Caco-2 (cell line): ENCODE results near the gene PPP1R13B. TPM values are rescaled to one million over a fixed set of nuclear protein-coding genes. Genes with fewer than 3 reads are reported as not detected.

Experiments used
- BruUV-seq: library from RNA; stranded (reverse); fragments of 400-500 nt; replicated peaks from 2 replicates; lab custom pipeline; 2021; lab: Mats Ljungman, UMichigan
- CTCF ChIA-PET: fragments of 300-600 bp; sonication (Branson Sonifier 250); formaldehyde crosslinking; loops from one replicate; lab custom pipeline; 2022; ENCODE audit warnings: antibody characterized with exemption; lab: Charles Lee
- POLR2A ChIA-PET: fragments of 300-600 bp; sonication (Branson Sonifier 250); formaldehyde crosslinking; loops from one replicate; lab custom pipeline; 2022; ENCODE audit warnings: antibody characterized with exemption; lab: Charles Lee
- DNase-seq, 2 experiments: peaks; one replicate each; pipeline versions ENCODE4 v3.0.0 to v3.0.0-alpha.2; 2020 to 2022
- H3K27me3 ChIP-seq: replicated peaks from 2 replicates; pipeline ENCODE4 v1.6.0; 2011; ENCODE audit warnings: low read length; ENCODE audit not compliant: control insufficient read depth, insufficient read depth
- H3K36me3 ChIP-seq: 2 replicates; pipeline ENCODE4 v1.5.1; 2011; ENCODE audit warnings: low read length; ENCODE audit not compliant: control insufficient read depth, insufficient read depth
- H3K4me1 ChIP-seq: fragments of 250-450 bp; sonication (Bioruptor Pico); 2 replicates; pipeline ENCODE4 v1.5.1; 2020; ENCODE audit warnings: mild to moderate bottlenecking
- H3K4me3 ChIP-seq: 2 replicates; pipeline ENCODE4 v1.5.1; 2011; ENCODE audit warnings: low read depth, mild to moderate bottlenecking, control low read depth, low read length
- H3K9me3 ChIP-seq: fragments of 250-450 bp; sonication (Bioruptor Pico); 2 replicates; pipeline ENCODE4 v1.5.1; 2020; ENCODE audit warnings: mild to moderate bottlenecking, moderate library complexity
- H3K27ac Mint-ChIP-seq: one replicate; pipeline ENCODE4 v1.8.0; 2022; ENCODE audit warnings: mixed read lengths; ENCODE audit not compliant: unreplicated experiment
- H3K27me3 Mint-ChIP-seq: one replicate; pipeline ENCODE4 v1.8.0; 2022; ENCODE audit warnings: mixed read lengths; ENCODE audit not compliant: insufficient read depth, unreplicated experiment
- H3K36me3 Mint-ChIP-seq: one replicate; pipeline ENCODE4 v1.8.0; 2022; ENCODE audit warnings: mild to moderate bottlenecking, mixed read lengths; ENCODE audit not compliant: insufficient read depth, unreplicated experiment
- H3K4me1 Mint-ChIP-seq: one replicate; pipeline ENCODE4 v1.8.0; 2022; ENCODE audit warnings: low read depth, mixed read lengths; ENCODE audit not compliant: unreplicated experiment
- H3K4me3 Mint-ChIP-seq: one replicate; pipeline ENCODE4 v1.8.0; 2022; ENCODE audit warnings: mild to moderate bottlenecking, moderate library complexity, mixed read lengths; ENCODE audit not compliant: unreplicated experiment
- H3K9me3 Mint-ChIP-seq: one replicate; pipeline ENCODE4 v1.8.0; 2022; ENCODE audit warnings: mixed read lengths; ENCODE audit not compliant: unreplicated experiment
- CTCF ChIP-seq, 2 experiments: fragments of 200-600 bp in 1 of 2; IDR thresholded peaks; 1 replicate in 1 of 2; 2 replicates in 1 of 2; pipeline versions ENCODE4 v1.5.1 to v1.8.0; 2011 to 2022; ENCODE audit warnings: antibody characterized with exemption in 1 of 2, control low read depth in 1 of 2, inconsistent platforms in 1 of 2, low read depth in 1 of 2, low read length in 1 of 2, mild to moderate bottlenecking in 1 of 2, moderate library complexity in 1 of 2; ENCODE audit not compliant: insufficient read depth in 1 of 2, severe bottlenecking in 1 of 2, unreplicated experiment in 1 of 2
- intact Hi-C: fragments of 100-400 bp; cut with micrococcal nuclease; formaldehyde crosslinking; loops from one replicate; pipeline ENCODE4 v1.10.0; 2022; ENCODE audit not compliant: unreplicated experiment
- total RNA-seq: library from RNA; stranded (reverse); gene quantifications from 2 replicates; pipeline ENCODE4 v1.2.3, GENCODE V29; 2022

Gene PPP1R13B
- total RNA-seq, 1 experiment from 2014 or later, result 15.8 TPM

GRCh38 chr14:103819503-103820307, 27.7 kb downstream of the PPP1R13B start:
- Histone ChIP-seq H3K9me3 (no peaks in the 10 kb centered on the region), H3K36me3 (no peaks in the 10 kb centered on the region), H3K4me3 (no peak overlapping the region), H3K27me3 (no peaks in the 10 kb centered on the region), H3K4me1 (peaks cover under 1% of the 10 kb centered on the region; the same call in 1 of the 2 replicates)
- Mint-ChIP-seq H3K4me3 (no peak overlapping the region), H3K27ac (no peak overlapping the region), H3K9me3 (no peaks in the 10 kb centered on the region), H3K27me3 (no peaks in the 10 kb centered on the region), H3K36me3 (no peaks in the 10 kb centered on the region), H3K4me1 (peaks cover under 1% of the 10 kb centered on the region)
- TF ChIP-seq CTCF (IDR thresholded peaks at IDR 0.05; ENCODE audit: insufficient read depth in 1 of 2, low read depth in 1 of 2, low read length in 1 of 2, severe bottlenecking in 1 of 2, unreplicated experiment in 1 of 2), result no peak
- no TSS peak for BruUV-seq
- intact Hi-C loops, result no loop called here
- DNase-seq, result no peak
- CTCF ChIA-PET, result interaction anchor here (0.7 to 1.4 kb wide), 2 partner anchors 11 to 193 kb away, joined by 3 to 4 read pairs; no protein-coding TSS in a partner anchor
- POLR2A ChIA-PET, result no interaction called here

DNA sequence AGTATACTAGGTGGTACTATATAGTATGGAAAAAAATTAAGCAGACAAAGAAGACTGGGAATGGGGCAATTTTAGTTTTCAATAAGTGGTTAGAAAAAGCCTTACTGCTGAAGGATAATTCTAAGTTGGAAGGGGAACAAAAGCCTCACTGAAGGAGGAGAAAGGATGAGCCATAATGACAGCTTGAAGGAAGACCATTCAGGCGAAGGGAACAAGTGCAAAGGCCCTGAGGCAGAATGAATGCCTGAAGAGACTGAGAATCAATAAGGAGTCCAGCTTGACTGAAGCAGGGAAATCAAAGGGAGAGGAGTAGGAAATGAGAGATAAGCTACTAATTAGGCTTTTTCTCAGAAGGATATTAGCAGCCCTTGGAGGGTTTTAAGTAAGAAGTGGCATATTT, 28.5 kb downstream of the PPP1R13B start:
- H3K4me1 ChIP-seq, result no peaks in the 10 kb centered on the region
- Mint-ChIP-seq H3K36me3 (no peaks in the 10 kb centered on the region), H3K9me3 (no peaks in the 10 kb centered on the region), H3K27ac (no peak overlapping the region), H3K4me3 (no peak overlapping the region), H3K4me1 (no peaks in the 10 kb centered on the region), H3K27me3 (no peaks in the 10 kb centered on the region)
- no peak overlapping the region for H3K4me3 ChIP-seq
- H3K36me3 ChIP-seq, result no peaks in the 10 kb centered on the region
- ChIA-PET POLR2A (no interaction called here), CTCF (interaction anchor here (0.6 to 0.7 kb wide), 2 partner anchors 8 to 194 kb away, joined by 3 to 10 read pairs; no protein-coding TSS in a partner anchor)
- H3K27me3 ChIP-seq, result no peaks in the 10 kb centered on the region
- DNase-seq, result no peak
- intact Hi-C loops, result no loop called here
- no TSS peak for BruUV-seq
- no peaks in the 10 kb centered on the region for H3K9me3 ChIP-seq
- TF ChIP-seq CTCF (IDR thresholded peaks at IDR 0.05; ENCODE audit: insufficient read depth in 1 of 2, low read depth in 1 of 2, low read length in 1 of 2, severe bottlenecking in 1 of 2, unreplicated experiment in 1 of 2), result no peak

GRCh38 chr14:103818422-103818821, 29.0 kb downstream of the PPP1R13B start:
- Mint-ChIP-seq H3K4me1 (no peaks in the 10 kb centered on the region), H3K4me3 (no peak overlapping the region), H3K36me3 (no peaks in the 10 kb centered on the region), H3K27me3 (no peaks in the 10 kb centered on the region), H3K9me3 (no peaks in the 10 kb centered on the region), H3K27ac (no peak overlapping the region)
- Histone ChIP-seq H3K36me3 (no peaks in the 10 kb centered on the region), H3K4me1 (no peaks in the 10 kb centered on the region), H3K9me3 (no peaks in the 10 kb centered on the region), H3K4me3 (no peak overlapping the region), H3K27me3 (no peaks in the 10 kb centered on the region)
- POLR2A ChIA-PET, result no interaction called here
- TF ChIP-seq CTCF (IDR thresholded peaks at IDR 0.05; ENCODE audit: insufficient read depth in 1 of 2, low read depth in 1 of 2, low read length in 1 of 2, severe bottlenecking in 1 of 2, unreplicated experiment in 1 of 2), result no peak
- BruUV-seq, result no TSS peak
- intact Hi-C loops, result no loop called here
- DNase-seq, result no peak
- CTCF ChIA-PET, result interaction anchor here (0.6 kb wide), 1 partner anchor 8 kb away, joined by 10 read pairs; no protein-coding TSS in a partner anchor
